RWPE1 (cell line): Measurements from ENCODE around the gene RAB7A.
"Not testable (repeated sequence)": the region's sequence is repeated elsewhere in the genome, so short reads cannot be mapped to it uniquely, and the experiment has no call there.

Source experiments
- CTCF ChIA-PET: fragments of 350-600 bp; sonication (Branson Sonifier 250); formaldehyde crosslinking; extraction: SDS; loops from one replicate; lab custom pipeline; 2021; lab: Yijun Ruan, JAX
- POLR2A ChIA-PET: fragments of 400-600 bp; formaldehyde crosslinking; extraction: SDS; loops from one replicate; lab custom pipeline; 2020; ENCODE audit warnings: antibody characterized with exemption; ENCODE audit not compliant: low non-redundant PET; lab: Yijun Ruan, JAX
- DNase-seq: peaks from one replicate; pipeline ENCODE4 v3.0.0; 2012; ENCODE audit warnings: low spot score
- H3K27ac ChIP-seq: fragments of 450-650 bp; 2 replicates; pipeline ENCODE4 v1.5.1; 2017
- TF ChIP-seq, protein P1 (sequence below): fragments of 450-650 bp; conservative IDR thresholded peaks from 2 replicates; pipeline ENCODE4 v1.5.1; 2017; ENCODE audit warnings: low read depth, mild to moderate bottlenecking

The RAB7A gene

DNA sequence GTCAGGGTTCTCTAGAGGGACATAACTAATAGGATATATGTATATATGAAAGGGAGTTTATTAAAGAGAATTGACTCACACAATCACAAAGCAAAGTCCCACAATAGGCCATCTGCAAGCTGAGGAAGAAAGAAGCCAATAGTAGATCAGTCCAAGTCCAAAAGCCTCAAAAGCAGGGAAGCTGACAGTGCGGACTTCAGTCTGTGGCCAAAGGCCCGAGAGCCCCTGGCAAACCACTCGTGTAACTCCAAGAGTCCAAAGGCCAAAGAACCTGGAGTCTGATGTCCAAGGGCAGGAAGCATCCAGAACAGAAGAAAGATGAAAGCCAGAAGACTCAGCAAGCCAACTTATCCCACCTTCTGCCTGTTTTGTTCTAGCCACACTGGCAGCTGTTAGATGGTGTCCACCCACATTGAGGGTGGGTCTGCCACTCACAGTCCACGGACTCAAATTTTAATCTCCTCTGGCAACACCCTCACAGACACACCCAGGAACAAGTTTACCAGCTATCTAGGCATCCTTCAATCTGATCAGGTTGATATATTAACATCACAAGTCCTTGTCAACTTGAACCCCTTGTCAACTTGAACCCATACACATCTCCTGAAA, 99.2 kb downstream of the RAB7A start:
- TF ChIP-seq, protein P1, sequence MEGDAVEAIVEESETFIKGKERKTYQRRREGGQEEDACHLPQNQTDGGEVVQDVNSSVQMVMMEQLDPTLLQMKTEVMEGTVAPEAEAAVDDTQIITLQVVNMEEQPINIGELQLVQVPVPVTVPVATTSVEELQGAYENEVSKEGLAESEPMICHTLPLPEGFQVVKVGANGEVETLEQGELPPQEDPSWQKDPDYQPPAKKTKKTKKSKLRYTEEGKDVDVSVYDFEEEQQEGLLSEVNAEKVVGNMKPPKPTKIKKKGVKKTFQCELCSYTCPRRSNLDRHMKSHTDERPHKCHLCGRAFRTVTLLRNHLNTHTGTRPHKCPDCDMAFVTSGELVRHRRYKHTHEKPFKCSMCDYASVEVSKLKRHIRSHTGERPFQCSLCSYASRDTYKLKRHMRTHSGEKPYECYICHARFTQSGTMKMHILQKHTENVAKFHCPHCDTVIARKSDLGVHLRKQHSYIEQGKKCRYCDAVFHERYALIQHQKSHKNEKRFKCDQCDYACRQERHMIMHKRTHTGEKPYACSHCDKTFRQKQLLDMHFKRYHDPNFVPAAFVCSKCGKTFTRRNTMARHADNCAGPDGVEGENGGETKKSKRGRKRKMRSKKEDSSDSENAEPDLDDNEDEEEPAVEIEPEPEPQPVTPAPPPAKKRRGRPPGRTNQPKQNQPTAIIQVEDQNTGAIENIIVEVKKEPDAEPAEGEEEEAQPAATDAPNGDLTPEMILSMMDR: no peak
- no peak for DNase-seq
- H3K27ac ChIP-seq: no peak overlapping the region
- ChIA-PET POLR2A (no interaction called here), CTCF (no interaction called here)

DNA sequence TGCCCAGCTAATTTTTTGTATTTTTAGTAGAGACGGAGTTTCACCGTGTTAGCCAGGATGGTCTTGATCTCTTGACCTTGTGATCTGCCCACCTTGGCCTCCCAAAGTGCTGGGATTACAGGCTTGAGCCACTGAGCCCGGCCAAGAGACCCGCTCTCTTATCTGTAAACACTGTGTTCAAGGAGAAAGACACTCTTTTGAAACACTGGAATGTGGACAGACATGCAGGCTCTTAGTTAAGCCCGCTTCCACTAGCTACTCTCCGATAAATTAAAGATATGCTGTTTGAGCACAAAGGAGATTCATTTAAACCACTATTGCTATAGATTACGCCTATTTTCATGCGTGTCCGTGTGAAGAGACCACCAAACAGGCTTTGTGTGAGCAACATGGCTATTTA, 103.1 kb downstream of the RAB7A start:
- DNase-seq, H3K27ac ChIP-seq, POLR2A ChIA-PET, CTCF ChIA-PET: not testable (repeated sequence)

DNA sequence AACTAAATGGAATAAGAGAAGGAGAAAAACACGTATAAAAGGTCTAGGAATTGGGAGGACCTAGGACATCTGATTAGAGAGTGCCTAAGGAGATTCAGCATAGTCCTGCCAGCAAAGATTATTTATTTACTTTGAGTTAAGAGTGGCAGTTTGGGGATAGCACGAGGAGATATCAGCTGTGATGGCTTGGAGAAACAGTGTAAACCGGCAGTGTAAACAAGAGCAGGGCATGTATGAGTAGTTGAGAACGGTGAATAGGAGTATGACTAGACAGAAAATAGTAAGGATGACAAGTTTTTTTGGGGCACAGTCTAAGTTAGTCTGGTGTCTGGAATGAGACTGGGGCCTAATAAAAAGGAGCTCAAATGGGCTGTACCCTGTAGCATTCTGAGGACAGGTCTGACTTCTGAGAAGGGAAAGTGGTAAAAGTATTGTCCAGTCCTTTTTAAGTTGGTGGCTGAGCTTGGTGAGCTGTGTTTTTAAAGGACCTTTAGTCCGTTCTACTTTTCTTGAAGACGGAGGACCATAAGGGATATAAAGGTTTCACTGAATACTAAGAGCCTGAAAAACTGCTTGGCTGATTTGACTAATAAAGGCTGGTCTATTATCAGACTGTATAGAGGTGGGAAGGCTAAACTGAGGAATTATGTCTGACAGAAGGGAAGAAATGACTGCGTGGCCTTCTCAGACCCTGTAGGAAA, 104.1 kb downstream of the RAB7A start:
- CTCF ChIA-PET, H3K27ac ChIP-seq, DNase-seq, POLR2A ChIA-PET: not testable (repeated sequence)

DNA sequence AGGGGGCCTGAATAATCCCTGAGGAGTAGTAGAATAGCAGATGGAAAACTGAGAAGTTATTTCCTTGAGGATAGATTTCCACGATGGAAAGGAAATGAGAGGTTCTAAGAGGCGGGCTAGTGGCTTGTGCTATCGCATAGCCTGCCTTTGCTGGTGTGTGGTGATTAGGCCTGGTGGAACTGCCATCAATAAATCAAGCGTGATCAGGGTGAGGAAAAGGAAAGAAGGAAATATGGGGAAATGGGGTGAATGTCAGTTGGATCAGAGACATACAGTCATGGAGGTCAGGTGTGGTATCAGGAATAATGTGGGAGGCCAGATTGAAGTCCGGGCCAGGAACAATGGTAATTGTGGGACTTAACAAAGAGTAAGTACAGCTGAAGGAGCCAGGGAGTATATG, 104.8 kb downstream of the RAB7A start:
- POLR2A ChIA-PET, CTCF ChIA-PET, H3K27ac ChIP-seq, DNase-seq: not testable (repeated sequence)

DNA sequence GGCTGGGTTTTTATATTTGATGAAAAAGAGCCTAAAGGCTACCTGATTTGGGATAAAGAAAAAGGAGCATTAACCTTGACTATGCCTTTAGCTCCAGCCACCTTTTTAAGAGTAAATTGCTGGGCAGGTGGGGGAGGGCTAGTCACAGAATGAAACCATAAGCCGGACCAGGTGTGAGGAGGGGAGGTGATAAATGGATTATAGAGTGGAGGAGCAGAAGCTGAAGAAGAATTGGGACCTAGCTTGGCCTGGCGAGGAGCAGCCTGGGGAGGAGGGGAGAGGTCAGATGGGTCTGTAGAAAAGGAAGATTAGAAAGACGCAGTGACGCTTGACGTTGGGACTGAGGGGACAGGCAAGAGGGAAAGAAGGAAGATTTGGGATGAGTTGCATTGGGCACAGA, 107.0 kb downstream of the RAB7A start:
- POLR2A ChIA-PET: not testable (repeated sequence)

DNA sequence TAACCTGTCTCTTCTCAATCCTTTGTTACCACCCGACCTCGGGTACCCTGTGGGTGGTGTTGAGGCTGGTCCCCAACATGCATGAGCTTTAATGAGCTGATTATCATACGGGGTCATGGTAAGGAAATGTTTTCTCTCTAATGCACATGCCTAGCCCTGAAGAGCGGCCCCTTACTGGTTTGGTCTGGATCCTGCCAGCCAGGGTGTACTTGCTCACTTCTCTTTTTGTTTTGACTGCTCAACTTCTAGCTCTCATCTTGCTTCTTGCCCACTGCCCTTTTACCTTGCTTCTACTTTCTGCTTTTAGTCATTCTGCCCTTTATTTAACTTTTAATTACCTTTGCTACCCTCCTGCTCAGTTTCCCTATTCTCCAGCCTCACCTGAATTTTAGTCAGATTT, 109.1 kb downstream of the RAB7A start:
- CTCF ChIA-PET: no interaction called here
- DNase-seq: no peak
- no peak overlapping the region for H3K27ac ChIP-seq
- TF ChIP-seq, protein P1: no peak
- POLR2A ChIA-PET: no interaction called here

More for the DNA sequence above, 107.0 kb downstream of the RAB7A start:
- CTCF ChIA-PET, H3K27ac ChIP-seq, DNase-seq: not testable (repeated sequence)

DNA sequence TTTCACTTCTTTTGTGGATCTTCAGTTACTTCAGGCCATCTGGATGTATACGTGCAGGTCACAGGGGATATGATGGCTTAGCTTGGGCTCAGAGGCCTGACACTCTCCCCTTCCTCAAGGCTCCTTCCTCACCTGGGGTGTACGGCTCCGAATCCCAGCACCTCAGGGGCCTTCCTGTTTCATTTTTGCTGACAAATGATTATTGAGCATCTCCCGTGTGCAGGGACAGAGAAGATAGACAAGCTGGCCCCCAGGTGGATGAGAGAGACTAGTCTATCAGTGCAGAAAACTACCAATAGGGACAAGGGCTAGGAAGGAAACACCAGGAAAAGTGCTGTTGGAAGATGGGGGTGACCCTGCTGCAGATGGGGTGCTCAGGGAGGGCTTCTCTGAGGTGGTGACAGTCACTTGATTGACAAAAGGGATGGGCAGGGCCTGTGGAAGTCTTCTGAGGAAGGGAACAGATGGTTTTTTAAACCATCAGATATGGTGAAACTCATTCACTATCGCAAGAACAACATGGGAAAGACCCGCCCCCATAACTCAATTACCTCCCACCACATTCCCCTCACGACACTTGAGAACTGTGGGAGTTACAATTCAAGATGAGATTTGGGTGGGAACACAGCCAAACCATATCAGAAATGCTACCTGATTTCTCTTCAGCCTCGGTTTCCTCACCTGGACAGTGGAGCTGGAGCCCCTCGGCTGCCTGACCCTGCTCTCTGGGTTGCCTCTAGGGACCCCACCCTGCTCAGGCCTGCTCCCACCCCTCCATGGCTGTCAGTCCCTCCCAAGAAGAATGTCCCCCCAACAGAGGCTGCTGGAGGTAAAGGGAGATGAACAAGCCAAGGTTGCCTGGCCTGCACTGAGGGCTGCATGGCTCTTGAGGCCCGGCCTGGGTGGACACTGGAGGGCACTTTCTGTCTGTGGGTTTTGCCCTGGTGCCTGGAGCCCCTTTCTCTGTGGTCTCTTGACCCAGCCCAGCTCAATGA, 116.2 kb downstream of the RAB7A start:
- CTCF ChIA-PET: no interaction called here

DNA sequence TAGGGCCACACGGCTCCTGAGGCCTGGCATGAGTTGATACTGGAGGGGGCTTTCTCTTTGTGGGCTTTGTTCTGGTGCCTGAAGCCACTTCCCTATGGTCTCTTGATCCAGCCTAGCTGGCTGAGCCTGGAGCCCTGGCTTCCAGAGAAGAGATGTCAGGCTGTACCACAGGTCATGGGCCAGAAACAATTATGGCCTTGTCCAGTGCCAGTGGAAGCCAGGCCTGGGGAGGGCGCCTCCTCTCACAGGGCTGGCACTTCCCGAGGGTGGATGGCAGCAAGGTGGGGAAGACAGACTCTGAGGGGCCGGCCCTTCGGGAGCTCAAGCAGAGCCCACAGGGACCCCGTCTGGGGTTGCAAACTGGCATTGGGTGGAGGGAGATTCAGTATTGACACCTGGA, 118.5 kb downstream of the RAB7A start:
- H3K27ac ChIP-seq: no peak overlapping the region
- DNase-seq: no peak
- CTCF ChIA-PET: no interaction called here
- POLR2A ChIA-PET: no interaction called here
- TF ChIP-seq, protein P1: no peak

More for the DNA sequence above, 116.2 kb downstream of the RAB7A start:
- no peak overlapping the region for H3K27ac ChIP-seq
- TF ChIP-seq, protein P1: no peak
- no peak for DNase-seq
- POLR2A ChIA-PET: no interaction called here
